ENCODE results near the gene MALT1.
"Not testable (repeated sequence)": the region's sequence is repeated elsewhere in the genome, so short reads cannot be mapped to it uniquely, and the experiment has no call there.

Gene MALT1

GRCh38 chr18:58772161-58772560 is 100.9 kb downstream of the MALT1 start:
- DNase-seq (ENCODE audit: low read depth), result no peak

GRCh38 chr18:58776084-58776483 is 104.8 kb downstream of the MALT1 start:
- no peak for DNase-seq (ENCODE audit: low read depth)

- DNase-seq (ENCODE audit: low read depth), result not testable (repeated sequence)
Observed at GRCh38 chr18:58776541-58776940, 105.3 kb downstream of the MALT1 start.

DNA sequence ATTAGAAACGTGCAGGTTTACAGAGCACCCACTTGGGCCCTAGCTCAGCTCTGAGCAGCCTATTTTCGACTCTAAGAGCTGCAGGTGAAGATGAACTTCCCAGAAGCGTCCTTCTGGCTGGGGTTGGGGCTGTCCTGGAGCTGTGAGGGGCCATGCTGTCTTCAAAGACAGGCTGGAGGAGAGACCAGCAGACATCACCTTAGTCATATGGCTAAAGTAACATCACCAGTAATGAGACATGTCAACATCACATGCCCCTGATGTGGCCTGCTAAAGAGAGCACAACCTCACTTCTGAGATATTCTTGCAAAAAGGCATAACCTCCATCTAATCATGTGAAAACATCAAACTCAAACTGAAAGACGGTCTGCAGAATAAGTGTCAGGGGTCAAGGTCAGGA is 106.2 kb downstream of the MALT1 start:
- DNase-seq (ENCODE audit: low read depth), result no peak

- no peak for DNase-seq (ENCODE audit: low read depth)
Observed at GRCh38 chr18:58779529-58779928, 108.3 kb downstream of the MALT1 start.

DNA sequence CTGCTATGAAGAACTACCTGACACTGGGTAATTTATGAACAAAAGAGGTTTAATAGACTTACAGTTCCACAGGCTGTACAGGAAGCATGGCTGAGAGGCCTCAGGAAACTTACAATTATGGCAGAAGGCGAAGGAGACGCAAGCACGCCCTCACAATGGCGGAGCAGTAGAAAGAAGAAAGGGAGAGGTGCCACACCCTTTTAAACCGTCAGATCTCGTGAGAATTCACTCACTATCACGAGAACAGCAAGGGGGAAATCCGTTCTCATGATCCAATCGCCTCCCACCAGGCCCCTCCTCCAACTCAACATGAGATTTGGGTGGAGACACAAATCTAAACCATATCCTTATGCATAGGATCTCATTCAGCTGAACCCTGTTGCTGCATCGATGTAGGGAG is 108.8 kb downstream of the MALT1 start:
- DNase-seq (ENCODE audit: low read depth), result no peak

DNA sequence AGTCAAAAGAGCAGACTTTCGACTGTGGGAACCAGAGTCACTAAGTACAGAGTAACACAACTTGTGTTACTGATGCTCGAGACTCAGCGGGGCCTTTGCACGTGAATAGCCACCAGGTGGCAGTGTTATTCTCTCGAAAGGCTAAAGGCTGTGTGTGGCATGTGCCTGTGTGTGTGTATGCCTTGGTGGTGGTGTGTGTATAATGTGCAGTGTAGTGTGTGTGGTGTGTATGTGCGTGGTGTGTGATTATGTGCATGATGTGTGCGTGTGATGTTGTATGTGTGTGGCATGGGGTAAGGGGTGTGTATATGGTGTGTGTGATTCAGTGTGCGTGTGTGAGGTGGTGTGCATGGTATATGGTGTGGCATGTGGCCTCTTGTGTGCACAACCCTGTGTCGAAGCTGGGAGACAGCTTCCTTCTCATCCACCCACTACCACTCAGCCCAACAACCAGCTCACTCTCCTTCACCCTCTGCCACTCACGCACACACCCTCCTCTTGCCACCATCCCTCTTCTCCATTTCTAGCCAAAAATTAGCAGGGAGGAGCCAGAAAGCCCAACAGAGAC is 110.4 kb downstream of the MALT1 start:
- no peak for DNase-seq (ENCODE audit: low read depth)

- DNase-seq (ENCODE audit: low read depth), result no peak
Observed at GRCh38 chr18:58784601-58785137, 113.4 kb downstream of the MALT1 start.

GRCh38 chr18:58785171-58785805 is 114.0 kb downstream of the MALT1 start:
- no peak for DNase-seq (ENCODE audit: low read depth)

- no peak for DNase-seq (ENCODE audit: low read depth)
Observed at GRCh38 chr18:58785870-58786269, 114.6 kb downstream of the MALT1 start.

DNA sequence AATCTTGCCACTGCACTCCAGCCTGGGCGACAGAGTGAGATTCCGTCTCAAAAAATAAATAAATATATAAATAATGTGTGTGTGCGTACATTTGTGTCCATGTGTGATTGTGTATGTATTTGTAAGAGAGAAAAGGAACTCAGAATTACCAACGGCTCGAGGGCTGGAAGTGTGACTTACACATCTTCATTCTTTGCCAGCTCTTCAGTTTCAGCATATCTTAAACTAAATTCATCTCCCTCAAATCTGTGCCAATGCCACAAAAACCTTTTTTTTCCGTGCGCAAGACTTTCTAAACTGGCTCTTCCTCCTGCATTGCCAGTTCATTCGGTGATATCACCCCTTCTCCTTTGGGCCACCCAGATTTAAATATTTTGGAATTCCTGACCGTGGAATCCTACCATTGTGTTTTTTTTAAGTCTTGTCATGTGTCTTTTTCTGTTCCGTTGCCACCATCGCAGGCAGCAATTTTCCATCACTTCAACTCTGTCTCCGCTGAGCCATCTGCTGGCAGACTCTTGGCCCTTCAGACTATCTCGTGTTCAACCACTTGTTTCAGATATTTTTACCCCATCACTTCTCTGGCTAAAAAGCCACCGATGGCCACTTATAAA is 116.4 kb downstream of the MALT1 start:
- DNase-seq (ENCODE audit: low read depth), result no peak

DNA sequence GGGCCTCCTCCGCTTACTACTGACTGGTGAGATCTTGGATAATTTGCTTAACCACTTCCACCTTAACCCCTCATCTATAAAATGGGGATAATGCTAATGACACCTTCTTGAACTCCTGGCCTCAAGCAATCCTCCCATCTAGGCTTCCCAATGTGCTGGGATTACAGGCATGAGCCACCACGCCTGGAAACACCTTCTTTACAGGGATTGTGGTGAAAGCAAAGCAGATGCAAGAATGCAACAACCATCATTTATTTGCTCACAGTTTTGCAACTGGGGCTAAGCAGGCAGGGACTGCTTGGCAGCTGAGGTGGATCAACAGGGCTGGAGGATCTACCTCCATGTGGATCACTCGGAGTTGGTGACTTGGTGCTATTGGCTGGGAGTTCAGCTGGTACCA is 117.2 kb downstream of the MALT1 start:
- no peak for DNase-seq (ENCODE audit: low read depth)

GRCh38 chr18:58788971-58789875 is 118.0 kb downstream of the MALT1 start:
- no peak for DNase-seq (ENCODE audit: low read depth)

GRCh38 chr18:58789876-58790240 is 118.6 kb downstream of the MALT1 start:
- DNase-seq (ENCODE audit: low read depth), result no peak

GRCh38 chr18:58792086-58792485 is 120.8 kb downstream of the MALT1 start:
- DNase-seq (ENCODE audit: low read depth), result no peak

GRCh38 chr18:58793361-58793760 is 122.1 kb downstream of the MALT1 start:
- no peak for DNase-seq (ENCODE audit: low read depth)

- DNase-seq (ENCODE audit: low read depth), result no peak
Observed at GRCh38 chr18:58796220-58796619, 125.0 kb downstream of the MALT1 start.

DNA sequence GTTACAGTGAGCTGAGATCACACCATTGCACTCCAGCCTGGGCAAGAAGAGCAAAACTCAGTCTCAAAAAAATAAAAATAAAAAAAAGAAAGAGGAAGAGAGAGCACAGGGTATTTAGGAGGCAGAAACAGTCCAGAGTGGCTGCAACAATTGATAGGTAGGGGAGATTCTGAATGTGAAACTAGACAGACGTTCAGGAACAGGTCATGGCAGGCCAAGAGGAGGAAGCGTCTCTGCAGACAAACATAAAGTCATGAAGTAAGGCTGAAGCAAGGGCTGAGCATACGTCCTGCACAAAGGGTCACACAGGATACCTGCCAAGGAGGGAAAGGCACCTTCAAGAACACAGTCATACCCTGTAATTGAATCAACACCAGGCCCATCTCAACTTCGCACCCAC is 129.3 kb downstream of the MALT1 start:
- no peak for DNase-seq (ENCODE audit: low read depth)

DNA sequence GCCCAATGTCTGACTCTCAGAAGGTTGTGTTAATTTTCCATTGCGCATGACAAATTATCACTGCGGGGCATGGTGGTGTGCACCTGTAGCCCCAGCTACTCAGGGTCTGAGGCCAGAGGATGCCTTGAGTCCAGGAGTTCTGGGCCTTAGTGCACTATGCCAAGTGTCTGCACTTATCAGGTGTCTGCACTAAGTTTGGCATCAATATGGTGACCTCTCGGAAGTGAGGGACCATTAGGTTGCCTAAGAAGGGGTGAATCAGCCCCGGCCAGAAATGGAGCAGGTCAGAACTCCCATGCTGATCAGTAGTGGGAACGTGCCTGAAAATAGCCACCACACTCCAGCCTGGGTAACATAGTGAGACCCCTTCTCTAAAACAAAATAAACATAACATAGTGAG is 131.7 kb downstream of the MALT1 start:
- DNase-seq (ENCODE audit: low read depth), result no peak

GRCh38 chr18:58803978-58804377 is 132.7 kb downstream of the MALT1 start:
- DNase-seq (ENCODE audit: low read depth), result no peak

Measured in non-pigmented ciliary epithelial cell (primary cell).